T47D (cell line): ENCODE results near the gene PYDC1.
"Not testable (repeated sequence)": the region's sequence is repeated elsewhere in the genome, so short reads cannot be mapped to it uniquely, and the experiment has no call there.

Experiments
- DNase-seq, 2 experiments: peaks; one replicate each; pipeline versions ENCODE4 v3.0.0 to v3.0.0-alpha.2; 2011 to 2012; ENCODE audit warnings: low read depth in 1 of 2, low spot score in 1 of 2
- JUND ChIP-seq: IDR thresholded peaks from 2 replicates; pipeline ENCODE4 v1.6.1; 2012; ENCODE audit warnings: low read depth
- in situ Hi-C: cut with HindIII; loops from 2 replicates; pipeline ENCODE4 v1.10.0; 2016; ENCODE audit warnings: low sequenced_read_pairs, low pct_unique_long_range_greater_than_20kb

Gene PYDC1

GRCh38 chr16:31186930-31187807 lies 29.8 kb downstream of the PYDC1 start:
- in situ Hi-C loops: no loop called here
- TF ChIP-seq JUND: no peak
- DNase-seq: no peak

- TF ChIP-seq JUND: no peak
- no peak for DNase-seq
- in situ Hi-C loops: no loop called here
Observed at GRCh38 chr16:31186176-31186575, 30.8 kb downstream of the PYDC1 start.

GRCh38 chr16:31185339-31185738 lies 31.6 kb downstream of the PYDC1 start:
- in situ Hi-C loops: no loop called here
- TF ChIP-seq JUND: no peak
- DNase-seq: no peak

GRCh38 chr16:31184888-31185287 lies 32.0 kb downstream of the PYDC1 start:
- no peak for DNase-seq
- in situ Hi-C loops: no loop called here
- TF ChIP-seq JUND: no peak

GRCh38 chr16:31183432-31184428 lies 33.2 kb downstream of the PYDC1 start:
- in situ Hi-C loops: no loop called here
- DNase-seq: no peak
- TF ChIP-seq JUND: no peak

GRCh38 chr16:31182391-31182790 lies 34.5 kb downstream of the PYDC1 start:
- no peak for TF ChIP-seq JUND
- in situ Hi-C loops: no loop called here
- no peak for DNase-seq

- no peak for DNase-seq
- in situ Hi-C loops: no loop called here
- TF ChIP-seq JUND: no peak
Observed at GRCh38 chr16:31181102-31181830, 35.7 kb downstream of the PYDC1 start.

GRCh38 chr16:31179747-31180459 lies 37.0 kb downstream of the PYDC1 start, which contains the start of gene FUS:
Gene FUS (plus strand): TSS chr16:31180139. CDS start chr16:31180215, 76 bp downstream.
- DNase-seq: peak; percentile 91 to 93
- peak; percentile 57 for TF ChIP-seq JUND
- in situ Hi-C loops: no loop called here

- no peak for TF ChIP-seq JUND
- DNase-seq: no peak
- in situ Hi-C loops: no loop called here
Observed at GRCh38 chr16:31179219-31179746, 37.7 kb downstream of the PYDC1 start.

GRCh38 chr16:31177136-31177535 lies 39.8 kb downstream of the PYDC1 start:
- TF ChIP-seq JUND: no peak
- in situ Hi-C loops: no loop called here
- no peak for DNase-seq

- in situ Hi-C loops, DNase-seq: not testable (repeated sequence)
Observed at GRCh38 chr16:31170048-31170447, 46.9 kb downstream of the PYDC1 start.

- DNase-seq: peak in 1 of 2 experiments; percentile 75
- no peak for TF ChIP-seq JUND
- in situ Hi-C loops: no loop called here
Observed at GRCh38 chr16:31168848-31169247, 48.1 kb downstream of the PYDC1 start.
